HG03460 (cell line): ENCODE measurements around the gene FILIP1L.

Source experiments
- ATAC-seq: cut with Tn5 transposase; IDR thresholded peaks from one replicate; pipeline ENCODE4 v1.9.1; 2021; ENCODE audit not compliant: unreplicated experiment

Gene FILIP1L

DNA sequence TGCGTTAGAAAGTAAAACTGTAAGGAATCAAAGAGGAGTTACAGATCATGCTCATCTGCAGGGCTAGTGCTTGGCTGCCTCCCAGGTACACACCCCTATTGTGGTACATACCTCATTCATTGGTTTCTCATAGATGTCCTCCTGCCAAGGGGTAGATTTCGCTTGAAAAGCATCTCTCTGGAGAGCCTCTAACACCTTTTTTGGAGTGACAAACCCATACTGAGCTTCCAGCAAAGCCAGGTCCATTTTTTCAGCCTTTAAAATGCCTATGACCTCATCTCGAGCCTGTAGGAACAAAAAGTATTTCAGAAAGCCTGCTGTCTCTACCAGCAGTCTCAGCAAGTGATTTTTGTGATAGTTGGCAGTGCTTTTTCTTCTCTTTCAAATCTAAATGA lies 184.6 kb downstream of the FILIP1L start:
- no peak for ATAC-seq

DNA sequence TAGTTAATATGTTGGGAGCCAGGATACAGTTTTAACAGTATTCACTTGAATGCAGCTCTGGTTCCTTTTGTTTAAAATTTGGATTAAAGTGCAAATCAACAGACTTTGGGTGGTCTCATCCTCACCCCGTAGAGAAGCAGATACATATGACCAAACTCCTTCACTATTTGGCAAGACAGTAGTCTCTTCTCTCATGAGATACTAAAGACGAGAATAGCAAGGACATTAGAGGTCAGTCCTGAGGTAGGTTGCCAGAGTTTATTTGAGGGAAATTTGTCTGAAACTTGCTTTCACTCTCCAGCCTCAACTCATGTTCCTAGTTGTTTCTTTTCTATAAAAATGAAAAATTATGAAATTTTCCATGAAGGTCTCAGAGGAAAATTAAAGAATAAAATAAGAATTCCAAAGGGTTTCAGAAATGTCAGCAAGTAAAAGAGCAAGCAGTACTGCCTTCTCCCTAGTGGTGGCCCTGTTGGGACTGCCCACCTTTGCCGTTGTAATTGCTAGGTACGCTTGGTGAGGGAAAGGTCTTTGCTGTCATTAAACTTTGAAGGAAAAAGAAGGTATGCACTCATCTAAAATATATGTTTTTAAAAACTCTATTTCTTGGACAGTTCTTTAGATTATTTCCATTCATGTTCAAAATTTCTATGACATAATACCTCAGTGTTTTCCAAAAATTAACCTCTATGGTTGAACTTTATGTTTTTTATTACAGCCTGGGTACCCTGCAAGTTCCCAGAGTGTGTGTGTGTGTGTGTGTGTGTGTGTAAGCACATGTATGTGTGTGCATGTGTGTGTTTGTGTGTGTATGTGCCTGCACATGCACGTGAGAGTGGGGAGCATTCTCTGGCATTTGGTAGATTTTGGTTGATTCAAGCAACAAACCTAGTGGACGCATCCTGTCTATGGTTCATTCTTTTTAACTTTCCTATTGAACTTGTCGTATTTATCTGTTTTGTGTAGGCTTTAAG lies 185.2 kb downstream of the FILIP1L start:
- no peak for ATAC-seq

DNA sequence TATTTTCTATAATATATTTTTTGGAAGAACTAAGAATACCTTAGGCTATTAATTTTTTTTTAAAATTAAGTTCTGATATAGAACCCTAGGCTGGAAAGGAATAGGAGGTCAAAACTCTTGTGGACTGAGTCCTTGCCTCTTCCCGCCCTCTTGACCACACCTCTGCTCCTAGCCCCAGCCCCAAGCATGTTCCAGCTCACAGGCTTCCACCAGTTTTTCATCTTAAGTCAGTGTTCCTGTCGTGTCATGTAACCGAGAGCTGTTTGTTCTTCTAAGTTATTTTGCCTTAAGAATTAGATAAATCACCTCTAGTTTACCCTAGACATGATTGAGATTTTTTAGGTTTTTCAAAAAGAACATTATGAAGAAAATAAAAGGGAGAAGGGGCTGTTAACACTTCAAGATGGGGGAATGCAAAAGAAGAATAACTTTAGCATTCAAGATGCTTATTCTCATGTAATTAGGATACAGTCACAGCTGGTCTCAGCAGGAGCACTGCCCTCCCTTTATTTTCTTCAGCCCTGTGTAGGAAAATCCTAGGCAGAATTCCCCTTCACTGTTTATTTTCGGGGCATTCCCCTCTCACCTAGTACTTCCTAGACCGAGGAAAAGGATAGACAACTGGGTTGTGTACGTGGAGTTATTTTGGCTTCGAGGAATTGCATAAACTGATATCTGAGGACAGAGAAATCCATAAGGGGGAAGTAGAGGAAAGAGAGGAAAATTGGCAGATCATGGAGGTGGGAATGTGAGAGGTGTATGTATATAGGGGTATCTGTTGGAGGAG lies 186.4 kb downstream of the FILIP1L start:
- no peak for ATAC-seq

DNA sequence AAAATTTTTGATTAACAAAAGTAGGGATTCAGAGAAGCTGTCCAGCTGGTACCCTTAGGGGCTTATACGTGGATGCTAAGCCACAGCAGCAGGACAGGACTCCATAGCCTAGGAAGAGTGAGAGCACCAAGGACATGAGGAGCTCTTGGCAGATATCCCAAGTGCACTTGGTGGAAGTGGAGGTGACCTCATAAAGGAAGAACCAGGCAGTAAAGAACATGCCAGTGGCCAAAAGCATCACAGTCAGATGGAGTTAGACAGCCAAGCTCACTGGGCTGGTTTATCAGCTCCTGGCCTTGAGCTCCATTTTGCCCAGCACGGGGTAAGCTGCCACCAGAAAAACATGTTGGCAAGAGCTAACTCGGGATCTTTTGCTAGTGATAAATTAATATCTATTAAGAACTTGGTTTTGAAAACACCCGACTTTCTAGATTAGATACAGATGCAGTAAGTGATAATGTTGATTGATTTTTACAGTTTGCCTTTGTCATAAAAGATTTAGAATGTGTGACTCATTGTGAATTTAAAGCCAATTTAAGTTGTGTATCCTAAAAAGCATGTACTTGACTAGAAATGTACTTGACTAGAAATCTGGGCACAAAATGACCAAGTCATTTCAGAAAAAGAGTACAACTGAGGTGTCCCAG lies 188.6 kb downstream of the FILIP1L start:
- ATAC-seq, result no peak

DNA sequence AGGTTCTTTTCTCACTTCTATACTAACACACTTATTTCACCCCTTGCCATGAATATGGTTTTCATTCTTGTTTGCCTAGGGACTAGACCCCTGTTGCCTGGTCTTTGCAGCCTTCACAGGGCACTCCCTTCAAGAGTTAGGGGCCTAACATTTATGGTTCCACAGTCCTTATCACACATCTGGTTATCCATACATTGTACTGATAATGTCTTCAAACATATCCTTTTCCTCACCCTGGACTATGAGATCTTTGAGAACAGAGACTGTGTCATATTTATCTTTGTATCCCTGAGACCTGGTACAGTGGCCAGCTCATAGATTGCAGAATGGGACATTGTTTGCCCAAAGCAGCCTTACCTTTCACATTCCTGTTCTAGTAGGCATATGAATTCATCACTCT lies 190.4 kb downstream of the FILIP1L start:
- no peak for ATAC-seq

DNA sequence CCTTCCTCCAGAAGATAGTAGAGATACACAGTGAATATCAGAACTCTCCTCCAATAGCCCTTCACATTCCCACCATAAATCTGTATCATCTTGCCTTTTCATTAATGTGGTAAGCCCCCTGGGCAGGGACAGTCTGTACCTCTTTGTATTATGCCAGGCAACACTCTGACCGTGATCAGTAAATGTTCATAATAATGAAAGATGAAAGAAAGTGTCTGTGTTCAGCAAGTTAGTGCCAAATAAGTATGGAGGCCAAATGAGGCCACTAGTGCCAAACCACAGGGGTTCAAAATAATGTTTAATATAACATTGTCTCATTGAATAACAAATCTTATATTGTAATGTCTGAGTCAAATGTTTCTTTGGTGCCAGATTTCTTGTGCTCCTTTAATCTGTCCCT lies 192.3 kb downstream of the FILIP1L start:
- no peak for ATAC-seq

DNA sequence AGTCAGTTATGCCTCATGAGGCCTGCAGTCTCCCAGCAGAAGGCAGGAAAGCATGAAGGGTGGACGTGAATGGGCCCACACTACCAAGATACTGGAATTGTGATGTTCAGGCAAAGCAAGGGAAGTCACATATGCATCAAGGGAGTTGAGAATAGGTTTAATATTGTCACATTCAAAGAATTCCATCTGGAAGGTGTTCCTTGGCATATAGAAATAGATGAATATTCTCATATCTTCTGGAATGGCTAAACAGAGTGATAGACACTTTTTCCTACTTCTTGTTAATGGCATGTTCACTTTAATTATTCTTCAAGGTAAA lies 193.0 kb downstream of the FILIP1L start:
- ATAC-seq, result no peak

DNA sequence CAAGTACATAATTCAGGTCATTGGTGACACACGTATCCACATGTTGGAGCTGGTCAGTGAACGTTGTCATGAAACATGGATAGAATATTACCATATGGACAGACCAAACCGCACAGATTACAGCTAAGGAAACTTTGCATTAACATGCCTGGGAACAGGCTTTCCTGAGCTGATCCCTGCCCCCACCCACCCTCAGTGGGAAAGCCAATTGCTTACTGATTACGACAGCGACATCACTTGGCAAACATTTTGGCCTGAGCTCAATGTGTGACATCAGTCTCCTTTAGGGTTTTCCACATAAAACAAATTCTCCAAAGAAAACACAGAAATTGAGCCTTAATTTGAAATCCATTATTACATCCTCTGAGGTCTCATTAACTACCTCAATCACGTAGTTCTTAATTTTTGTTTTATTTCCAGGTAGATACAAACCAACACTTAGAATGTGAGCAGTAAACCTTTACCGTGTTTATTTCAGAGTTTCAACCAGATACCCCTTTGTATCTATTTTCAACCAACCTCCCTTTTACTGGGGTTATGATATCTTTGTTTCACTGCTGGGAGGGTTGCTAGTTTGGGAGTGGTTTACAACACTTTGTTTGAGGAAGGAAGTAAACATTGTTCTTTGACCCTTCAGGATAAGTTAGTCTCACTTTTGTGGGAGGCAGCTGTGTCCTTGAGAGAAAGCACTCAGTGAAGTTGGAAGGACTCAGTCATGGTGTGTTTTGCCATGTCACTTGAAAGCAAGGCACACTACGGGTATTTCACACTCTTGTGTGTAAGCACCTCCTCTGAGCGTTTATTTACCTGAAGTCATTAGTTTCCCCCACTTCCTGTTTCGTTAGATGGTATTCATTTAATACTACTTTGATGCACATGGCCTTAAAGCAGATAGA lies 193.6 kb downstream of the FILIP1L start:
- ATAC-seq, result no peak

DNA sequence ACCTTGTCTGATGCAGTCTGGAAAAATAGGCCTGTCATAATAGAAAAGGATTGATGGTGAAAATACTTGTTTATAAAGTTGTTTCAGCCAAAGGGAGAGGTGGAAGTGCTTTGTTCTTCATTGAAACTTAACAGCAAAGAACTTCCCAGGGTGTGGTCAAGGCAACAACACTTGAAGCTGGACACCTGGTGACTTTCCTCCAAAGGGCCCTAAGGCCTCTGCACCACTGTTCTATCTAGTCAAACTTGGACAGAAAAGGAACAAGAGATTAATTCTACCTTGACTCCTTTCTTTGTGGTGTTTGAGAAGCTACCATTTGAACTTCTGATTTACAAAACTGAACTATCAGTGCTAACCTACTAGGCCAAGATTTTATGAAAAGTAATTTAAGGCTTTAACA lies 194.6 kb downstream of the FILIP1L start:
- ATAC-seq, result no peak

DNA sequence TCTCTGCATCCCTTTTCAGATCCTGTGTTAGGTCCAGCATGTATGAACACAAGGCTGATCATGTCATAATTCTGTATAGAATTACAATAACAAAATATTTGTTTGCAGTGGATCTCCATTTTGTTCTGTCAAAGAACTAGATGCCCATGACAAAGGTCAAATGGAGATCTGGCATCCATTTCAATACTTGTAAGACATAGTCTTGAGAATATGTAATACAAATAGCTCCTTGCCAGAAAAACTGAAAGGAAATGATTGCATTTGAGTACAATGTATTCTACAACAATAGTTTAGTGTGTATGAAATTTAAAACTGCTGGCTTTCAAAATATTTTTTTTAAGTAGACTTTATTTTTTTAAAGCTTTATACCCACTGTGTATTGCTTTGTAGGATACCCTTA lies 195.6 kb downstream of the FILIP1L start:
- ATAC-seq, result no peak

DNA sequence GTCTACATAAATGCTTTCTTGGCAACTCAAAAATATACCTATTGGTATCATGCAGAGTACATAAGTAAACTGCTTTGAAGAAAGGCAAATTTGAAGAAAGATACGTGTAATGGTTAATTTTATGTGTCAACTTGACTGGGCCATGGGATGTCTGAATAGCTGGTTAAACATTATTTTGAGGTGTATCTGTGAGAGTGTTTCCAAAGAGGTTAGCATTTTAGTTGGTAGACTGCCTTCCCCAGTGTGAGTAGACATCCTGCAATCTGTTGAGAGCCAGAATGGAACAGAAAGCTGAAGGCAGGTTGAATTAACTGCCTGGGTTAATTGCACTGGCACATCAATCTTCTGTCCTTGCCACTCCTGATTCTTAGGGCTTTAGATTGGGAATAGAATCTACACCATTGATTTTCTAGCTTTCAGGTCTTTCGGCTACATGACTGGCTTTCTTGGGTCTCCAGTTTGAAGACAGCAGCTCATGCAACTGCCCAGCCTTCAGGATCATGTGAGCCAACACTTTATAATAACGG lies 198.3 kb downstream of the FILIP1L start:
- ATAC-seq, result no peak

DNA sequence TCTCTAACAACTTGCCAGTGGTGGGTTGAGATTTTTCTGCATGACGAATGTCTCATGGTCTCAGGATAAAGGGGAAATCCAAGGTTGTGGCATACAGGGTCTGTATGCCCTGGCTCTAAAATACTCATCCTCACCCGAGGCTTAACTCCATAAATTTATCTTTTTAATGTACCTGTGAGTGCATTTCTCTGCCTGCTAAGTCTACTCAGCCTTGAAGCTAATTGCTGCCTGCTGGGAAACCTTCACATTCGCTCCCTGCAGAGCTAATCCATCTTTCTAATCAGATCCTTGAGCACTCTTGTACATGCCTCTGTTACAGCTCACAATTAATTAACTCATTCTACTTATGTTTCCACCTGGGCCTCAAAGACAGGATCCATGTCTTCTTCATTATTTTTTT lies 202.9 kb downstream of the FILIP1L start:
- no peak for ATAC-seq

DNA sequence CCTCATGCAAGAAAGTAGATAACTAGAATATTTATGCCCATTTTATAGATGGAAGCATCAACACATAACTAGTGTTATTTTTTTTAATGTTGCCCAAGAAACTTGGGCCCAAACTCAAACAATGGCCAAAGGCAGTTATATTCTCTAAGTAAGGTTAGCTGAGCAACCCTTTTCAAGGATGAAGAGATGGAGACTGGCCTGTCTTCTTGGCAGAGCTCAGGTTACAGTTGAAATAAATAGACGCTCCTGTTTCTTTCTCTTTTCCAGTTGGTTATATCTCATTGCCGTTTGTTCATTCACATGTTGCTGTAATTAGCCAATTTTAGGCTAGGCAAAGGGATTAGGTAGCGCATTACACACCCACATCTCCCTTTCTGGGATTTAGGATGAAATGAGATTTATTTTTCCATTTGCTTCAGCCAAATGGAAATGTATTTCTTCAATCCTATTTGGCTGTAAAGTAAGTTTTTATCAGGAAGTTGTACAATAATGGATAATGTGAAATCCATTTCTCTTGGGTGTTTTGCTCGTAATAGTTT lies 203.5 kb downstream of the FILIP1L start:
- no peak for ATAC-seq

DNA sequence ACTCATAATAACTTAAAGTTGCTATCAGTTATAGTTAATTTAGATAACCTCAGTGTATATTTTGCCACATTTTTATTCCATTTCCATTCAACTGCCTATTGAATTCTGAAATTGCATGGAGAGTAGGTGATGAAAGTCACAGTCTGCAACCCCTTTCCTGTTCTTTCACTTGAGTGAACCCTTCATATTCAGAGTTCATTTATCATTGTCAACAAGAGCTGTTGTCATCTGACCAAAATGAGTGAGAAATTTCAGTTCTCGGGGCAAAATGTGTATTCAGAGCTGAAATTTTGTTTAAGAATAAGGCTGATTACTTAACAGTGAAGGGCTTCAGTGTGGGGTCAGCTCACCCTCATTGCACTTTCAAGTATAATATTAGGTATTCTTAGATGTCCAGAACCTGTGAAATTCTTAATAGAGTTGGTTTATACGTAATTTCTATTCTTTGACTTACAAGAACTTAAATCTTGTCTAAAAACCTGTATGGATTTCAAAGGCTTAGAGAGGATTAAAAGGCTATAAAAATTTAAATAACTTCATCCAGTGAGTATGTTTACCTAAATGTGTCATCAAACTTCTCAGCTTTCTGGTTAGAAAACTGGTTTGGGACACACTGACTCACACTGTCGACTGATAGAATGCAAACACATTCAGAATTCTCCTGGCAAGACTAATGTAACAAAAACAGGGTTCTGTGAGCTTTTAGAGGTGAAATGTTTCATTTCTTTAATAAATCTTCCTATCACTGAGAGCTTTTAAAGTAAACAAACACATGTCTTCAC lies 204.4 kb downstream of the FILIP1L start:
- no peak for ATAC-seq

DNA sequence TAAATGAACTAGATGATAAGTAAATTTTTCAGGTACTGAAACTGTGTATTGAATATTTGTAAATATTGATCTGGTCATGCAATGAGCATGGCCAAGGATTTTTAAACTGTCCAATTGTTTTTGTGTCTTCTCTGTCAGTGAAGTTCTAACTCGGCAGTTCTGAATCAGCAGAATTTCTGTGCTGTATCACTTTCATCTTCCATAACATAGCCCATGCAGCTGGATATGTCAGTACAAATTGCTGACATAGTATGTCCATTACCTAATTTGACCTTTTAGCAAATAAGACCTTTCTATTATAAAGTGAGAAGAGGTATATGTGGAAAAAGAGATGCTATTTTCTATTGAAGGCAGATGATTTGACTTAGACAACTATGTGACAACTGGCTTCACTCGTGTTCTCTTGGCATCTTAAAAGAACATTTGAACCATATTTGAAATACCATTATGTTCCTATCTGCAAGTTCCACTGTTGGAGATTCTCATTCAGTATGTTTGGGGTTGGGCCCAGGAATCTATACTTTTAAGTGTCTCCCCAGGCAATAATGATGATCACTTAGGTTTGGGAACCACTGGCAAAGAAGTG lies 206.2 kb downstream of the FILIP1L start:
- ATAC-seq, result no peak

DNA sequence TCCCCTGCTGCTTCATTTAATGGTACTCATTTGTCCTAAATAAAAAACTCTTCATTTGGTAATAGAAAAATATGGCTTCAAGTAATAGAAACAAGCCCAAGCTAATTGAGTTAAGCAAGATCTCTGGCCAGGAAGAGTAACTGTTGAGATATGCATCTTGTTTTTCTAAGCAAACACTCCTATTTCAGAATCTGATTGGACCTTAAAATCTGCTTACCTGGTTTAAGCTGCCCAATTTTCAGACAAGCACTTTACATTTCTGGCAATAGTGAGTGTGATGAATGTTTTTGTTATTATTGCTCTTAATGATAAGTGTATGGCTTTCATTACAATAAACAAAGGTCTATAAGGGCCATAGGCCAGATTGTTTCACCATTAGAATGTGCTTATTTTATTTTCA lies 210.4 kb downstream of the FILIP1L start:
- no peak for ATAC-seq

DNA sequence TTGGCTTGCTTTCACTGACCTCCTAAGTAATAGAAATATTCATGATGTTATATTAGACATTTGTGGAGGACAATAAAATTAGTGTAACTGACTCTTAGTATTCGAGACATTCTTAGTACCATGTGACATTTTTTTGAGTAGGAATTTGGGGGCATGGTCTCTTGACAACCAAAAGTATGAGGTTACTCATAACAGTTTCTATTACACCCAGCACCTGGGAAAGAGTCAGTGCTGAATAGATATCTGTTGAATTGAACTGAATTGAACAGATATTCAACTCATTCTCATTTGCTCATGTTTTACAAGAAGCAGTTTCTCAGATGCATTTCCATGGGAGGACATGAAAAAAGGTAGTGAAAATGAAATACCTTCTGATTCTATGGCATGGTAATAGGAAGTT lies 212.2 kb downstream of the FILIP1L start:
- no peak for ATAC-seq

DNA sequence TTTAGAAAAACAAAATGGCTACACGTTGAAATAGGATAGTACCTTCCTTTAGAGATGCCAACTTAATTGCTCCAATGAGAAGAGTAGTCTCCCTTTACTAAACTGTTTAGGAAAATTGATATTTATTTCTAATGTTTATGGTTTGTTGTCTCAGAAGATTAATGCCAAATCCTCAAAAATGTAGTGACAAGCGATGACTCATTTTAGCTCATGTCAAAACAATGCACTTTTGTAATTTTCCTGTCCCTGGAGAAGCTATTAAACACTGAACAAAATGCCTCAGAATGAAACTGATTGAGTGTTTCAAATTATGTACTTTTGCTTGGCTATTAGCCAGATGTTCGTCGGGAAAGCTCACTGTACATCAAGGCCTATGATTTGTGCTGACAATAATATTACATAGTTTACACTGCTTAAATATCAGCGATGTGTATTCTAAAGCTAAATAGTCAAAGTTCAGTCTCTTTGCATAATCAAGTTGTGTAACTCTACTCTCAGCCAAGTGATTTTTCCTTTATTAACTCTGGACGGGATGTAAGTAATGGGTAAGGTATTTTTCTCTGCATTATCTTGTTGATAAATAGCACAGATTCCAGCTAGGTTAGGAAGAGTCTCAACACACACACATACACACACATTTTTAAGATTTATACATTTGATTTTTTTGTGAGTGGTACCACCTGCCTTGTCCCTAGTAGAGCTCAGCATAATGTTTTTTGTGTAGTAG lies 212.9 kb downstream of the FILIP1L start:
- ATAC-seq, result no peak
